ENCODE data around the gene TREML1. TPM values are rescaled to one million over a fixed set of nuclear protein-coding genes. Genes with fewer than 3 reads are reported as not detected.

Gene TREML1
- total RNA-seq, 4 donors from 2014 or later: not detected

GRCh38 chr6:41162687-41163418 is 8.7 kb upstream of the TREML1 start, which contains the start of gene TREM2:
TREM2 (minus strand) TSS chr6:41163116; CDS start chr6:41163082, 34 bp downstream.
- Histone ChIP-seq H3K36me3 (no peaks in the 10 kb centered on the region), H3K27me3 (peaks cover 0 to 28% (median 0%) of the 10 kb centered on the region in 4 donors), H3K27ac (no peak within 1 kb of the TSS), H3K9me3 (no peaks in the 10 kb centered on the region), H3K4me1 (peaks cover 0 to 7% (median 0%) of the 10 kb centered on the region in 3 donors), H3K4me3 (no peak within 1 kb of the TSS)
- 43 to 59% methylated on average over 3 to 8 of the region's 10 CpGs for WGBS, 2 donors
- TF ChIP-seq CTCF (IDR thresholded peaks at IDR 0.05): no peak
- TF ChIP-seq POLR2A (IDR thresholded peaks at IDR 0.05): no peak
- no peak for DNase-seq
- intact Hi-C loops (cut with DNase I): loop anchor here (10.0 kb wide), 1 partner anchor 58 kb away; no protein-coding TSS in a partner anchor

- DNase-seq: no peak
- Histone ChIP-seq H3K4me1 (peaks cover 0 to 7% (median 0%) of the 10 kb centered on the region in 3 donors), H3K36me3 (no peaks in the 10 kb centered on the region), H3K27ac (no peak overlapping the region), H3K9me3 (no peaks in the 10 kb centered on the region), H3K4me3 (no peak overlapping the region), H3K27me3 (peaks cover 0 to 29% (median 0%) of the 10 kb centered on the region in 4 donors)
- intact Hi-C loops (cut with DNase I): loop anchor here (10.0 kb wide), 1 partner anchor 57 kb away; no protein-coding TSS in a partner anchor
- TF ChIP-seq CTCF (IDR thresholded peaks at IDR 0.05): no peak
- no peak for TF ChIP-seq POLR2A (IDR thresholded peaks at IDR 0.05)
- WGBS, 2 donors: 66 to 81% methylated on average over 12 to 13 of the region's 13 CpGs
Observed at GRCh38 chr6:41161851-41162552, 7.9 kb upstream of the TREML1 start.

GRCh38 chr6:41161380-41161779 is 7.2 kb upstream of the TREML1 start:
- DNase-seq: no peak
- intact Hi-C loops (cut with DNase I): loop anchor here (10.0 kb wide), 1 partner anchor 57 kb away; no protein-coding TSS in a partner anchor

GRCh38 chr6:41160933-41161332 is 6.8 kb upstream of the TREML1 start:
- no peak overlapping the region for H3K27ac ChIP-seq
- WGBS, 2 donors: 90 to 100% methylated on average over 2 to 3 of the region's 3 CpGs
- intact Hi-C loops (cut with DNase I): loop anchor here (10.0 kb wide), 1 partner anchor 56 kb away; no protein-coding TSS in a partner anchor
- H3K4me3 ChIP-seq: no peak overlapping the region
- H3K27me3 ChIP-seq: peaks cover 0 to 35% (median 0%) of the 10 kb centered on the region in 4 donors
- TF ChIP-seq POLR2A (IDR thresholded peaks at IDR 0.05): no peak
- TF ChIP-seq CTCF (IDR thresholded peaks at IDR 0.05): no peak
- H3K9me3 ChIP-seq: no peaks in the 10 kb centered on the region
- H3K4me1 ChIP-seq: peaks cover 0 to 7% (median 0%) of the 10 kb centered on the region in 3 donors
- no peaks in the 10 kb centered on the region for H3K36me3 ChIP-seq
- DNase-seq: no peak

More at GRCh38 chr6:41161380-41161779, 7.2 kb upstream of the TREML1 start:
- Histone ChIP-seq H3K4me3 (no peak overlapping the region), H3K4me1 (peaks cover 0 to 7% (median 0%) of the 10 kb centered on the region in 3 donors), H3K9me3 (no peaks in the 10 kb centered on the region), H3K27ac (no peak overlapping the region), H3K36me3 (no peaks in the 10 kb centered on the region), H3K27me3 (peaks cover 0 to 35% (median 0%) of the 10 kb centered on the region in 4 donors)
- TF ChIP-seq CTCF (IDR thresholded peaks at IDR 0.05): no peak
- no peak for TF ChIP-seq POLR2A (IDR thresholded peaks at IDR 0.05)
- 82 to 83% methylated on average over 3 to 8 of the region's 10 CpGs for WGBS, 2 donors

Data from esophagus squamous epithelium (tissue), 5 donors.